Skeletal muscle satellite cell (primary cell): ENCODE data around the gene MCC.

Source experiments
- H3K27me3 ChIP-seq: 2 replicates; pipeline ENCODE4 v1.7.0; 2013; ENCODE audit warnings: low read length; ENCODE audit not compliant: control insufficient read depth, insufficient read depth
- H3K36me3 ChIP-seq: 2 replicates; pipeline ENCODE4 v1.7.0; 2013; ENCODE audit warnings: mild to moderate bottlenecking, control low read depth, low read length; ENCODE audit not compliant: insufficient read depth
- H3K4me1 ChIP-seq: 2 replicates; pipeline ENCODE4 v1.7.0; 2013; ENCODE audit warnings: low read length; ENCODE audit not compliant: control insufficient read depth, insufficient read depth
- H3K4me2 ChIP-seq: 2 replicates; pipeline ENCODE4 v1.7.0; 2013; ENCODE audit warnings: mild to moderate bottlenecking, low read length
- H3K4me3 ChIP-seq: 2 replicates; pipeline ENCODE4 v1.7.0; 2013; ENCODE audit warnings: low read length
- H3K9ac ChIP-seq: 2 replicates; pipeline ENCODE4 v1.7.0; 2013; ENCODE audit warnings: mild to moderate bottlenecking, low read depth, low read length, moderate library complexity
- H3K9me3 ChIP-seq: replicated peaks from 2 replicates; pipeline ENCODE4 v1.7.0; 2013; ENCODE audit warnings: mild to moderate bottlenecking, control low read depth, low read length

MCC gene

DNA sequence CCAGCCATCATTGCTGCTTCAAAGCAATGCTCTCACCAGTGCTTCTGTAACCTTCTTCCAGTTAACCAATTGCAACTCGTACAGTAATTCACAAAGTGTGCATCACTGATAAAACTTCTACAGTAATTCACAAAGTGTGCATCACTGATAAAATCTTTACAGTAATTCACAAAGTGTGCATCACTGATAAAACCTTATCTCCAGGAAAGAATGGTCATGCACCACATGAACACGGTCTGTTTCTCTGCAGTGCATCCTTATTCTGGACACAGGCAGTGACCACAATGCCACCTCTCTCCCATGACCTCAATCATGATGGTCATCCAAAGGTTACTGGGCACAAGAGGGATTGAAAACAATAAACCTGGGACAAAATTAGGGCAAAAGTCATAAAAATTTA is 207.1 kb downstream of the MCC start:
- Histone ChIP-seq H3K27me3 (no peaks in the 10 kb centered on the region), H3K9ac (no peak overlapping the region), H3K9me3 (no peaks in the 10 kb centered on the region), H3K4me1 (peaks cover 2% of the 10 kb centered on the region), H3K4me3 (no peak overlapping the region), H3K4me2 (no peak overlapping the region), H3K36me3 (no peaks in the 10 kb centered on the region)

DNA sequence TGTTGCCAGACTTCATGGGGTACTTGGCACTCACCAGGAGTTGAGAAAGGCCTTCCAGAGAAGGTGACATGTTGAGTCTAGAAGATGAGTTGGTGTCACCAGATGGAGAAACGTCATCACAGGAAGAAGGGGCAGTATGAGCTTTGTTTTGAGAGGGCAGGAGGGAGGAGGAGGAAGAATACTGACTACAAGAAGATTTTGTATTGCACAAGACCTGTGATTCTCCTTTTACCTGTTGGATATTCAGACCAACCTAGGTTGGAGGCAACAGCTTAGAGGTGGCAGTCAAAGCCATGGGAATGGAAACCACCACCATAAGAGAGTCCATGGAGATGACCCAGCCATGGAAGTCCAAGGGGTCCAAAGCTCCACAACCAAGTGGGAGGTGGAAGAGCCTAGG is 207.7 kb downstream of the MCC start:
- Histone ChIP-seq H3K27me3 (no peaks in the 10 kb centered on the region), H3K4me1 (peaks cover 2% of the 10 kb centered on the region), H3K9me3 (no peaks in the 10 kb centered on the region), H3K36me3 (no peaks in the 10 kb centered on the region), H3K4me3 (no peak overlapping the region), H3K9ac (no peak overlapping the region), H3K4me2 (no peak overlapping the region)

DNA sequence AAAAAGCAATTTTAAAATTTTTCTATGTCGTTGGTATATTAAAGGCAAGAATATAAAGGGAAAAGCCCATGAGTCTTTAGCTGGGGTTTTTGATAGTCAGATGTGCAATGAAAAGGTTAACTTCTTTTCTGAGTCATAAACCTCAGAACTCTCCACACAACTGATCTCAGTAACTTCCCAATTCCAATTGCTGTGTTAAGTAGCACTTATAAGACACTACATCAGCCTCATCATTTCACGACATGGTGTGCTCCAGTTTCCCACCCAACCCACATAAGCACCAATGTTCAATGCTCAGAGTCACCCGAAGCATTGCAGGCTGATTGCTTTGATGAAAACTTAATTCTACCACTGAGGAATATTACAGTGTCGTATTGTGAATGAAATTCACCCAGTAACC is 209.3 kb downstream of the MCC start:
- Histone ChIP-seq H3K4me2 (no peak overlapping the region), H3K36me3 (no peaks in the 10 kb centered on the region), H3K4me3 (no peak overlapping the region), H3K4me1 (peaks cover 2% of the 10 kb centered on the region), H3K27me3 (no peaks in the 10 kb centered on the region), H3K9ac (no peak overlapping the region), H3K9me3 (no peaks in the 10 kb centered on the region)

DNA sequence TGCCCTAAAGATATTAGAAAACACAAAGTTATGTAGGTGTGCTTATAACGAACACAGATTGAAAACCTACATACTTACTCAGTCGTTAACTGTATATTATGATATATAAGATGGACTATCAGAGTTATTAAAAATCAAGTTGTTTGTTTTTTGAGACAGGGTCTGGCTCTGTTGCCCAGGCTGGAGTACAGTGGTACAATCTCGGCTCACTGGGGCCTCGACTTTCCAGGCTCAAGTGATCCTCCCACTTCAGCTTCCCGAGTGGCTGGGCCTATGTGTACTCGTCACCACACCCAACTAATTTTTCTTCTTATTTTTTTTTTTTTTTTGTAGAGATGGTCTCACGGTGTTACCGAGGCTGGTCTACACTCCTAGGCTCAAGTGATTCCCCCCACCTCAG is 211.8 kb downstream of the MCC start:
- Histone ChIP-seq H3K4me3 (no peak overlapping the region), H3K36me3 (no peaks in the 10 kb centered on the region), H3K9ac (no peak overlapping the region), H3K4me1 (peaks cover 3% of the 10 kb centered on the region), H3K9me3 (no peaks in the 10 kb centered on the region), H3K27me3 (no peaks in the 10 kb centered on the region), H3K4me2 (no peak overlapping the region)

DNA sequence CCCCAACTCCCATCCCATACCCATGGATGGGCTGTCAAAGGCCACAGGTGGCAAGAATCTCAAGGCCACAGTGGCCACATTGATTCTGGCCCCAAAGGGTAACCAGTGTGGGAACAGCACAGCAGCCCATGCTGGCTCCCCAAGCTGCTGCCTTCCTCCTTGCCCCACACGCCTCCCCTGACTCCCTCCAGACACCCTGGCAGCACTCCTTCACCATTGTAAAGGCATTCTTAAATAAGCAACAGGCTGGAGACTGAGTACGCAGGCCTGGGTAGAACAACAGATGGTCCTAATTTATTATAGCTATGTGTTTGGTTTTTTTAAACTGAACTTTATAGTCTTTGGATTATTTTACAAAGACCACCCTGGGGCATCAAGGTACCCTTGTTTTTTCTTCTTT is 212.3 kb downstream of the MCC start:
- Histone ChIP-seq H3K9me3 (no peaks in the 10 kb centered on the region), H3K4me1 (peaks cover 8% of the 10 kb centered on the region), H3K9ac (no peak overlapping the region), H3K4me3 (no peak overlapping the region), H3K4me2 (no peak overlapping the region), H3K27me3 (no peaks in the 10 kb centered on the region), H3K36me3 (no peaks in the 10 kb centered on the region)

DNA sequence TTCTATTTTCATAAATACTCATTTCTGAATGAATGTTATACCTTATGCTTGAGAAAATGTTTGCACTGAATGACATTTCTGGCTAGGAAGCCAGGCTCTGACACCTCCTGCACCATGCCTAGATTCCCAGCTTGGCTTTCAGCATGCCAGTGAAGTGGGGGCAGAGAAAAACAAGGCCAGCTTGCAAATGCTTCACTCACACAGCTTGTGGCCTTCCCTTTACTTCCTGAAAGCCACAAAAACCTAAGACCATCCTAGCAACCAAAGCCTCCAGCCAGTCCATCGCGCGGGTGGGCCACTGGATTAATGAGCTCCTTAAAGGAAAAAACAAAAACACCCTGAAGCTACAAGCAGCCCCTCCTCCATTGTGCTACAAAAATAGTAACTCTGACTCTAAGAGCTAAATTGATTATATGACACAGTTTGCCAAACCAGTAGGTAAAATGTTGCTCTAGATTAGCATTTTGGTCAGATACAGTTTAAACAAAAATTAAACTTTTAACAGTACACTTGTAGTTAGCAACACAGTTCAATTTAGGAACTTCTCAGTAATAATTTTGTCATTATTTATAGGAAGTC is 213.3 kb downstream of the MCC start:
- Histone ChIP-seq H3K36me3 (no peaks in the 10 kb centered on the region), H3K4me3 (no peak overlapping the region), H3K9me3 (no peaks in the 10 kb centered on the region), H3K9ac (no peak overlapping the region), H3K4me1 (peaks cover 10% of the 10 kb centered on the region), H3K4me2 (no peak overlapping the region), H3K27me3 (no peaks in the 10 kb centered on the region)

DNA sequence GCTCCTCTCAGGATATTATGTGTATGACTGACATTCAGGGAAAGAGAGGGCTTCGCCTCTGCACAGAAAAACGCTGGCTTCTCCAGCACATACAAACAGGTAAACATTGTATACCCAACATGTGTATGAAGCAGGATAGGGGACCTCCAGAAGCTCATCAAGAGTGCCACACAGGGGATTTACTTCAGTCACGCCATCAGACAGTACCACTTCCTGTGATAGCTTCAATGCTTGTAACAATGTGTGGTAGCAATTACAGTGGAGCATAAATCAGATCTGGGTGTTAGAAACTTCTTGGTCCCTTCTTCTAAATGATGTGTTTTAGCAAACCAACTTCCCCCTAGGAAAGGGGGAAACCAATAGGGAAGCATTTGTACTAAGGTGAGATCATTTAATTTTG is 214.3 kb downstream of the MCC start:
- H3K4me3 ChIP-seq = no peak overlapping the region

DNA sequence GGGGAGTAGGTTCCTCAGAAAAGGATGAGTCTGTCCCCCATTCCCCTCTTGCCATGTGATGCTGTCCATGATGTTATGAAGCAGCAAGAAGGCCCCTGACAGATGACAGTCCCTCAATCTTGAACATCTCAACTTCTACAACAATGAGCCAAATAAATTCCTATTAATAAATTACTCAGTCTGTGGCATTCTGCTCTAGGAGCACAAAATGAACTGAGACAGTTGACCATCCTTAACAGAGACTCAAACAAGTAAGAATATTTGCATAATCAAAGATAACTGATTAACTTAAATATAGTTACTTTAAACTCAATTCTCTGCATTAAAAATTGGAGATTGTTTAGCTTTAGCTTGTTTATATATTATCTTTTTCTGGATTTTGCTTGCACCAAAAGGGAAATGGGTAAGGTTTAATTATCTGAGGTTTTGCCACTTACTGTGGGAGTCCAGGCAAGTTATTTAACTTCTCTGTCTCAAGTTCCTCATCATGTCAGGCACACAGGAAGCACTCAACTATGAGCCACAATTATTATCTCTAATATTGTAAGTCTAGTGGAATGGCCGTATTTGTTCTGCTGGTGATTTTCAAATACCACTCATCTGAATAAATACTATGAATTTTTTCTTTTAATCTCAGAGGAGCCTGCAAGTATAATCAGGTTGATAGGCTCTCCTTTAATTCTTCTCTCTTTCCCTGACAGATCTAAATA is 216.4 kb downstream of the MCC start:
- H3K4me1 ChIP-seq = peaks cover 8% of the 10 kb centered on the region
- H3K36me3 ChIP-seq = no peaks in the 10 kb centered on the region
- no peaks in the 10 kb centered on the region for H3K9me3 ChIP-seq

More for the DNA sequence above, 214.3 kb downstream of the MCC start:
- Histone ChIP-seq H3K4me1 (peaks cover 8% of the 10 kb centered on the region), H3K36me3 (no peaks in the 10 kb centered on the region), H3K4me2 (no peak overlapping the region), H3K27me3 (no peaks in the 10 kb centered on the region), H3K9ac (no peak overlapping the region), H3K9me3 (no peaks in the 10 kb centered on the region)

DNA sequence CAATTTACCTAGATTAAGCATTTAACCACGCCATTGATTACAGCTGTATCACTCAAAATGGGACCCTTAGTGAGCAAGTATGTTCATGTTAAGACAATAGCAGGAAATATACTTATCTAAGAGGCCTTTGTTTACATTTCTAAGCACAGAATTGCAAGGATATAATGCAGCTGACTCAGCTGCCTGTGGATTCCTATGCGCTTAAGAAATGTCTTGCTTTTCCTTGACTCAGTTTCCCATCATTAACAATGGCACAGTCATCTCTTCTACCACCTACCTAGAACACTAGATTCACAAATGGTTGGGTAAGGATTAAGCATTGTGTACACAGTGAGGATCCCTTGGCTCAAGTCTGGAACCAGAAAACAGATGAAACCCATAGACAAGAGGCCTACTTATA is 217.2 kb downstream of the MCC start:
- H3K4me1 ChIP-seq = peaks cover 8% of the 10 kb centered on the region

More for the DNA sequence above, 216.4 kb downstream of the MCC start:
- Histone ChIP-seq H3K4me3 (no peak overlapping the region), H3K27me3 (no peaks in the 10 kb centered on the region), H3K4me2 (no peak overlapping the region), H3K9ac (no peak overlapping the region)

DNA sequence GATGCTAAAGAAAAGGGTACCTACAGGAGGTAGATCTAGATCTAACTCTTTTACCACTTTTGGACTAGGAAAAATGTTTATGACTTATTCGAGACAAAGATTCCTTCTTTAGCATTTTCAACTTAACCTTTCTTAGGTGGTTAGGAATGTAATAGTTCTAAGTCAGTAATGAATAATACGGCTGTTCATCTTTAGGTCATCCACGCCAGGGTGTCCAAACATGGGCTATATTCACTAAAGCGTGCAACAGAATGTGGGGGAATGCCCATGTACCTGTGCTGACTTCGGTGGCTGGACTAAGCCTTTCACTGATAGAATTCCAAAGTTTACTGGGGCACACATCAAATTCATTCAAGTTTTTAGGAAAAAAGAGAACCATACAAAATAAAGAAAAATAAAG is 218.2 kb downstream of the MCC start:
- H3K4me3 ChIP-seq = no peak overlapping the region
- no peaks in the 10 kb centered on the region for H3K9me3 ChIP-seq
- H3K4me2 ChIP-seq = no peak overlapping the region
- no peak overlapping the region for H3K9ac ChIP-seq
- no peaks in the 10 kb centered on the region for H3K36me3 ChIP-seq
- H3K4me1 ChIP-seq = peaks cover 8% of the 10 kb centered on the region
- H3K27me3 ChIP-seq = no peaks in the 10 kb centered on the region

More for the DNA sequence above, 217.2 kb downstream of the MCC start:
- Histone ChIP-seq H3K9me3 (no peaks in the 10 kb centered on the region), H3K4me2 (no peak overlapping the region), H3K9ac (no peak overlapping the region), H3K27me3 (no peaks in the 10 kb centered on the region), H3K36me3 (no peaks in the 10 kb centered on the region), H3K4me3 (no peak overlapping the region)

DNA sequence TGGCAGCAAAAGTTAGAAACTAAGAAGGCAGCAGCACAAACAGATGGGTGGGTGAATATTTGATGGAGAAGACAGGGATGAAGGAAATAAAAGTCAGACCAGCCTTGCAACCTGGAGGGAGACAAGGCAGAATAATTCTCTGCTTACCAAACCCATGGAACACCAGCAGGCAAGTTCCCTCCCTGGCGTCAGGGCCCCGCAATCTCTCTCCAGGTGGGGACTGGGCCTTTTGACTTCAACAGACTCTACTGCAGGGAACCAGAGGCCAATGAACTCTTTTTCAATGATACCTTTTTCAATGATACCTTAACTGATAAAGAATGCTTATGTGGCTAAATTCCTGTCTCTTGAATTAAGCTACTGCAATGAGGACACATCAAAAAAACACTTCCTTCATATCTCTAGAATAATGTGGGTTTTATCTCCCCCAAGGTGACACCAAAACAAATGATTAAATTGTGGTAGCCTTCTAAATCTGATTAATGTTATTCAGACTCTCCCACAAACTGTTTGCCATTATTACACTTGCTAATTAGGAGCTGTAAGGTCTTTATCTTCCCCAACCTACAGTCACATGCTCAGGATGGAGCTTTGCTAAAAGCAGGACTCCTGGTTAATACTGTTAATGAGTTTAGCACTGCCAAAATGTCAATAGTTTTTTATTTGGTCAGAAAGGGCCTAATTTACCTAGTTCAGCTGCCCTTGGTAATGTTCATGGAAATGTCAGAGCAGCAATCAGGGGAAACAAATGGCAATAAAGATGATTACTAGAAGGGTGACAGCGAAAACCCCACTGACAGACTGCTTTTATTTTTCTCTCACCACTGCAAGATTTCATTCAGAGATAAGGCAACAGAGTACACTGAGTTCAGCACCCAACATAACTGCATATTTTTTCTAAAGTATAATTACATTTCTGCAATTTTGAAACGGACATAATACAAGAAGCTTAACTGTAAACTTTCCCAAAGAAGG is 218.9 kb downstream of the MCC start:
- Histone ChIP-seq H3K4me3 (no peak overlapping the region), H3K27me3 (no peaks in the 10 kb centered on the region), H3K4me1 (peaks cover 8% of the 10 kb centered on the region)

More for the DNA sequence above, 218.9 kb downstream of the MCC start:
- no peak overlapping the region for H3K9ac ChIP-seq
- no peak overlapping the region for H3K4me2 ChIP-seq
- no peaks in the 10 kb centered on the region for H3K36me3 ChIP-seq
- H3K9me3 ChIP-seq = no peaks in the 10 kb centered on the region
